COLO668 (cell line): Measurements from ENCODE around the gene PIK3C3.

Experiments used
- DNase-seq: peaks from one replicate; lab custom pipeline; 2025; ENCODE audit not compliant: unreplicated experiment; lab: John Stamatoyannopoulos, UW

Gene PIK3C3

DNA sequence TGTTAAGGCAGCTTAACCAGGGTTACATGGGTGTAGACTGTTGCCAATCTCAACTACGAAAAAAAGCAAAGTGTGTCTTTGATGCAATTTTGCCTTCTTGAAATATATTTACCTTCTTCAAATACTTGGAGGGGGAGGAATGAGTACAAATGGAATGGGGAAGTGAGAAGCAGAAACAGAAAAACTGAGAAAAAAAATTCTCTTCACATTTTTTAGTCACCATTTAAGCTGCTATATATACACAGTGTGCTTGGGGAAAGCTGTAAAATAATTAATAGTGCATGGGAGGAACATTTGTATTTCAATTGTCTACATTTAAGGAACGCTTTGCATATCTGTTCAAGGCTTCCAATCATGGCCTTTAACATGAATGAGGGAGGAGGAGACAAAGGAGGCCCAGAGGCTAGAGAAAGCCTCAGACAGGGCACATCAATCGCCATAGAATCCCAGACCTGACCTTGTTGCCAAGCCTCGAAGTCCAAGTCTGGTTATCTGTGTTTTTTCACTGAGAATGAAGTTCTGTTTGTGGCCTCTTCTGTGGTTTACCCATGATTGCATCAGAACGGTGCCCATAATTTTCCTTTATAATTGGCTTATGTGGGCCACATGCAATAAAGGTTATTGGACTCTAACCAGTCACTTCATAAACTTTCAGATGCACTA is 158.6 kb downstream of the PIK3C3 start:
- no peak for DNase-seq

GRCh38 chr18:42114310-42114943 is 159.4 kb downstream of the PIK3C3 start:
- peak; percentile 69 for DNase-seq

GRCh38 chr18:42126586-42126985 is 171.6 kb downstream of the PIK3C3 start:
- no peak for DNase-seq

DNA sequence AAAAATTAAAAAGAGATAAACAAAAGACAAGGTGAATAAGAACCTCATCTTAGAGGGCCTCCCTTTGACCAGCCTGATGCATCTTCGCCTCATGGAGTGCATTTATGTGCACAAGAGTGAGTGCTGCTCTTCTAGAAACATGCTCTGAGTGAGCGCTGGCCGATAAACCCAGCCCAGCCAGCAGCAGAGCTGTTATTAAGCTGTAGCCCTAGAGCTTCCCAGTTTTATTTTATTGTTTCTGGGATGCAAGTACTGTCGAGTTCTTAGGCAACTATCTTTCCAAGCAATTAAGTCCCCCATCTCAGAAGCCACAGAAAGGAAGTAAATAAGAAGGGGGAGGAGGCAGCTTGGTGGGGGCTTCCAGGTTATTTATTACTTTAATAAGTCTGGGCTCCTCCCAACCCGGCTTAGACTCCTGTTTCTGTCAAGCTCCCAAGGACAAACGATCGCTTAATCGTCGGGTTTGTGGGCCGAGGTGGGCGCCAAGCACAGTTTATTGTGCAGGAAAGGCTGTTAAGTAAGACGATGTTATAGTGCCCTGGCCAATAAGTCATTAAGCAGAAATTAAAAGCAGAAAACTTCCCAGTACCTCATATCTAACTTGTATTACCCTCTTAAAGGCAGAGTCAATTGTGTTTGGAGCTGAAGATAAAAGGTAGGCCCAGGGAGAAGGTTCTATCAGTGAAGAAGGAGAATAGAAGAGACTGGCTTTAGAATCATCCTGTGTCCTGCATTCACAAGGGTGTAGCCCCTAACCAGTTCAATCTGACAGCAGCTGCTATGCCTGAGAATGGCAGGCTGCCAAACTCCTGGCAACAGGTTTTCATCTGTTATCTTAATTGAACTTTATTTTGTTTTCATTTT is 176.3 kb downstream of the PIK3C3 start:
- DNase-seq = peak; percentile 30

DNA sequence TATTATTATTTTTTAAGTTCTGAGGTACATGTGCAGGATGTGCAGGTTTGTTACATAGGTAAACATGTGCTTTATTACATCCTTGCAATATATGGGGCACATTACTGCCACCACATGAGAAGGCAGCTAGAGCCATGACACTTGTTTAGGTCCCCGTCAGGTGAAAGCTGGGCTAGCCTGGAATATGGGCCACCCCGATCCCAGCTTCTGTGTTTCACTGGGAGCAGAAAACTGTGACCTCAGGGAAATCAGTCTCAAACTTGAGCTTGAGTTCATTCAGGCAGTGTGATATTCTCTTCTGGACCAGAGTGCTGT is 176.9 kb downstream of the PIK3C3 start:
- DNase-seq = no peak
